Neural progenitor cell (in vitro differentiated cells): ENCODE measurements around the gene CYBC1. TPM values are rescaled to one million over a fixed set of nuclear protein-coding genes. Genes with fewer than 3 reads are reported as not detected.

Experiments
- DNase-seq: peaks from one replicate; pipeline ENCODE4 v3.0.0-alpha.2; 2016; ENCODE audit warnings: low spot score
- H2AFZ ChIP-seq: fragments of 200-600 bp; sonication (generic); replicated peaks from 2 replicates; pipeline ENCODE4 v1.6.1; 2016; ENCODE audit warnings: antibody characterized with exemption
- H3F3A ChIP-seq: fragments of 200-600 bp; sonication (generic); 2 replicates; pipeline ENCODE4 v1.6.1; 2016; ENCODE audit warnings: antibody characterized with exemption, low read depth
- H3K27ac ChIP-seq: fragments of 200-600 bp; sonication (generic); 2 replicates; pipeline ENCODE4 v1.5.1; 2016; ENCODE audit warnings: mild to moderate bottlenecking
- H3K27me3 ChIP-seq: fragments of 200-600 bp; sonication (generic); 2 replicates; pipeline ENCODE4 v1.6.1; 2016; ENCODE audit warnings: mild to moderate bottlenecking, moderate library complexity
- H3K36me3 ChIP-seq: fragments of 200-600 bp; sonication (generic); 2 replicates; pipeline ENCODE4 v1.5.1; 2016
- H3K4me1 ChIP-seq: fragments of 200-600 bp; sonication (generic); 2 replicates; pipeline ENCODE4 v1.6.1; 2016; ENCODE audit warnings: mixed run types
- H3K4me2 ChIP-seq: fragments of 200-600 bp; sonication (generic); 2 replicates; pipeline ENCODE4 v1.6.1; 2016
- H3K4me3 ChIP-seq: fragments of 200-600 bp; sonication (generic); 2 replicates; pipeline ENCODE4 v1.5.1; 2016
- H3K79me2 ChIP-seq: fragments of 200-600 bp; sonication (generic); 2 replicates; pipeline ENCODE4 v1.6.1; 2016; ENCODE audit warnings: low read depth
- H3K9ac ChIP-seq: fragments of 200-600 bp; sonication (generic); 2 replicates; pipeline ENCODE4 v1.6.1; 2016
- H3K9me3 ChIP-seq: fragments of 200-600 bp; sonication (generic); 2 replicates; pipeline ENCODE4 v1.5.1; 2016; ENCODE audit warnings: low read depth
- H4K20me1 ChIP-seq: fragments of 200-600 bp; sonication (generic); 2 replicates; pipeline ENCODE4 v1.6.1; 2016; ENCODE audit warnings: low read depth
- H3K27ac Mint-ChIP-seq: 3 replicates; pipeline ENCODE4 v1.8.0; 2021; ENCODE audit warnings: mixed read lengths
- H3K27me3 Mint-ChIP-seq: 2 replicates; pipeline ENCODE4 v1.8.0; 2022; ENCODE audit warnings: low read depth, mild to moderate bottlenecking, inconsistent platforms, moderate library complexity, mixed read lengths; ENCODE audit not compliant: insufficient read depth
- H3K36me3 Mint-ChIP-seq: 3 replicates; pipeline ENCODE4 v1.8.0; 2021; ENCODE audit warnings: mixed read lengths
- H3K4me1 Mint-ChIP-seq: 3 replicates; pipeline ENCODE4 v1.8.0; 2021; ENCODE audit warnings: mixed read lengths
- H3K4me3 Mint-ChIP-seq: 3 replicates; pipeline ENCODE4 v1.8.0; 2021; ENCODE audit warnings: mild to moderate bottlenecking, moderate library complexity, mixed read lengths
- H3K9me3 Mint-ChIP-seq: 3 replicates; pipeline ENCODE4 v1.8.0; 2020; ENCODE audit warnings: mixed read lengths
- CTCF ChIP-seq: fragments of 200-600 bp; sonication (generic); IDR thresholded peaks from 2 replicates; pipeline ENCODE4 v1.5.1; 2017; ENCODE audit warnings: antibody characterized with exemption, mild to moderate bottlenecking
- EZH2 ChIP-seq: fragments of 200-600 bp; sonication (generic); IDR thresholded peaks from 2 replicates; pipeline ENCODE4 v1.6.1; 2017; ENCODE audit warnings: antibody characterized with exemption, mild to moderate bottlenecking, moderate library complexity
- EZH2phosphoT487 ChIP-seq: fragments of 200-600 bp; sonication (generic); IDR thresholded peaks from 2 replicates; pipeline ENCODE4 v1.6.1; 2017; ENCODE audit warnings: antibody characterized with exemption
- total RNA-seq: library from RNA; depleted of rRNA; stranded (reverse); fragments of >200 nt; gene quantifications from 2 replicates; pipeline ENCODE4 v1.2.3, GENCODE V29; 2015; ENCODE audit warnings: low replicate concordance

The CYBC1 gene
- total RNA-seq, 1 donor from 2014 or later, result 75.1 TPM

- Mint-ChIP-seq H3K36me3 (peaks cover 26% of the 10 kb centered on the region), H3K4me3 (no peak overlapping the region), H3K27me3 (peaks cover 5% of the 10 kb centered on the region), H3K9me3 (no peaks in the 10 kb centered on the region), H3K27ac (no peak overlapping the region), H3K4me1 (peaks cover 5% of the 10 kb centered on the region)
- Histone ChIP-seq H3K36me3 (no peaks in the 10 kb centered on the region), H3K79me2 (no peaks in the 10 kb centered on the region), H3K9ac (no peak overlapping the region), H3K4me3 (no peak overlapping the region), H2AFZ (no peak overlapping the region), H3F3A (peaks cover 5% of the 10 kb centered on the region), H4K20me1 (peaks cover 9% of the 10 kb centered on the region), H3K4me1 (no peaks in the 10 kb centered on the region), H3K27ac (no peak overlapping the region), H3K4me2 (no peak overlapping the region), H3K27me3 (no peaks in the 10 kb centered on the region), H3K9me3 (no peaks in the 10 kb centered on the region)
- no peak for DNase-seq
- TF ChIP-seq CTCF, result no peak
- no peak for TF ChIP-seq EZH2
- TF ChIP-seq EZH2phosphoT487, result no peak
Observed at GRCh38 chr17:82489117-82489516, 38.6 kb upstream of the CYBC1 start.

GRCh38 chr17:82487910-82488309 lies 37.4 kb upstream of the CYBC1 start:
- DNase-seq, result no peak
- H3K36me3 ChIP-seq, result no peaks in the 10 kb centered on the region
- no peaks in the 10 kb centered on the region for H3K9me3 ChIP-seq
- H3F3A ChIP-seq, result peaks cover 5% of the 10 kb centered on the region
- peaks cover 9% of the 10 kb centered on the region for H4K20me1 ChIP-seq
- no peak overlapping the region for H3K4me2 ChIP-seq
- Mint-ChIP-seq H3K27me3 (peaks cover 3% of the 10 kb centered on the region), H3K4me3 (no peak overlapping the region), H3K27ac (no peak overlapping the region), H3K36me3 (peaks cover 31% of the 10 kb centered on the region), H3K9me3 (no peaks in the 10 kb centered on the region), H3K4me1 (no peaks in the 10 kb centered on the region)
- TF ChIP-seq CTCF, result no peak
- TF ChIP-seq EZH2, result no peak
- TF ChIP-seq EZH2phosphoT487, result no peak
- no peaks in the 10 kb centered on the region for H3K27me3 ChIP-seq
- H3K9ac ChIP-seq, result no peak overlapping the region
- H3K79me2 ChIP-seq, result no peaks in the 10 kb centered on the region
- no peak overlapping the region for H3K27ac ChIP-seq
- H3K4me3 ChIP-seq, result no peak overlapping the region
- no peak overlapping the region for H2AFZ ChIP-seq
- no peaks in the 10 kb centered on the region for H3K4me1 ChIP-seq

- H4K20me1 ChIP-seq, result peaks cover 12% of the 10 kb centered on the region
- H3K27me3 ChIP-seq, result no peaks in the 10 kb centered on the region
- H3K4me3 ChIP-seq, result no peak overlapping the region
- H3K4me1 ChIP-seq, result no peaks in the 10 kb centered on the region
- H3K9me3 ChIP-seq, result no peaks in the 10 kb centered on the region
- H3K4me2 ChIP-seq, result no peak overlapping the region
- no peak for TF ChIP-seq CTCF
- TF ChIP-seq EZH2, result no peak
- no peak for TF ChIP-seq EZH2phosphoT487
- no peak overlapping the region for H2AFZ ChIP-seq
- H3K36me3 Mint-ChIP-seq, result peaks cover 40% of the 10 kb centered on the region
- peaks cover 3% of the 10 kb centered on the region for H3K36me3 ChIP-seq
- no peaks in the 10 kb centered on the region for H3K9me3 Mint-ChIP-seq
- no peaks in the 10 kb centered on the region for H3K4me1 Mint-ChIP-seq
- H3K4me3 Mint-ChIP-seq, result no peak overlapping the region
- no peak overlapping the region for H3K27ac Mint-ChIP-seq
- peaks cover 5% of the 10 kb centered on the region for H3F3A ChIP-seq
- no peak overlapping the region for H3K27ac ChIP-seq
- peaks cover 1% of the 10 kb centered on the region for H3K27me3 Mint-ChIP-seq
- H3K79me2 ChIP-seq, result no peaks in the 10 kb centered on the region
- H3K9ac ChIP-seq, result no peak overlapping the region
- DNase-seq, result no peak
Observed at GRCh38 chr17:82486231-82487094, 35.9 kb upstream of the CYBC1 start.
